Neural cell (in vitro differentiated cells): ENCODE data around the gene GPR17. TPM values are rescaled to one million over a fixed set of nuclear protein-coding genes. Genes with fewer than 3 reads are reported as not detected.

ENCODE experiments used
- H2AFZ ChIP-seq: fragments of 200-600, 300-800 bp; sonication (generic), shearing (Covaris generic); 2 replicates; pipeline ENCODE4 v1.6.0; 2014; ENCODE audit warnings: low read depth, mild to moderate bottlenecking, antibody characterized with exemption, low read length, moderate library complexity
- H3F3A ChIP-seq: fragments of 200-600 bp; shearing (Covaris generic); 2 replicates; pipeline ENCODE4 v1.6.1; 2016; ENCODE audit warnings: mild to moderate bottlenecking, moderate library complexity, mixed read lengths, antibody characterized with exemption, low read length; ENCODE audit not compliant: insufficient read depth, poor library complexity, severe bottlenecking
- H3K27ac ChIP-seq: fragments of 200-600, 300-800 bp; sonication (generic), shearing (Covaris generic); 2 replicates; pipeline ENCODE4 v1.5.1; 2014; ENCODE audit warnings: mild to moderate bottlenecking, low read length, moderate library complexity
- H3K27me3 ChIP-seq: fragments of 300-800, 200-600 bp; sonication (generic), shearing (Covaris generic); 2 replicates; pipeline ENCODE4 v1.6.0; 2014; ENCODE audit warnings: mild to moderate bottlenecking, low read depth, low read length, moderate library complexity; ENCODE audit not compliant: insufficient read depth
- H3K36me3 ChIP-seq: fragments of 300-800, 200-600 bp; sonication (generic), shearing (Covaris generic); 2 replicates; pipeline ENCODE4 v1.5.1; 2014; ENCODE audit warnings: mild to moderate bottlenecking, antibody characterized with exemption, low read length, moderate library complexity; ENCODE audit not compliant: insufficient read depth
- H3K4me2 ChIP-seq: fragments of 300-800, 200-600 bp; sonication (generic), shearing (Covaris generic); 2 replicates; pipeline ENCODE4 v1.6.0; 2014; ENCODE audit warnings: mild to moderate bottlenecking, low read length
- H3K4me3 ChIP-seq: fragments of 300-800, 200-600 bp; sonication (generic), shearing (Covaris generic); 2 replicates; pipeline ENCODE4 v1.5.1; 2014; ENCODE audit warnings: mild to moderate bottlenecking, low read length, moderate library complexity
- H3K79me2 ChIP-seq: fragments of 200-600 bp; shearing (Covaris generic); replicated peaks from 2 replicates; pipeline ENCODE4 v1.6.0; 2014; ENCODE audit warnings: mild to moderate bottlenecking, low read length, moderate library complexity; ENCODE audit not compliant: insufficient read depth
- H3K9ac ChIP-seq: fragments of 300-800, 200-600 bp; sonication (generic), shearing (Covaris generic); 2 replicates; pipeline ENCODE4 v1.6.1; 2016; ENCODE audit warnings: mild to moderate bottlenecking, low read length, mixed read lengths
- H3K9me2 ChIP-seq: fragments of 200-600 bp; shearing (Covaris generic); 2 replicates; pipeline ENCODE4 v1.6.1; 2016; ENCODE audit warnings: mild to moderate bottlenecking, low read length, mixed read lengths; ENCODE audit not compliant: insufficient read depth
- H3K9me3 ChIP-seq: fragments of 200-600, 300-800 bp; sonication (generic), shearing (Covaris generic); 2 replicates; pipeline ENCODE4 v1.6.1; 2016; ENCODE audit warnings: mild to moderate bottlenecking, mixed run types, low read length, moderate library complexity, mixed read lengths
- H4K20me1 ChIP-seq: fragments of 200-600 bp; shearing (Covaris generic); 2 replicates; pipeline ENCODE4 v1.6.1; 2016; ENCODE audit warnings: mild to moderate bottlenecking, mixed run types; ENCODE audit not compliant: insufficient read depth
- CTCF ChIP-seq: fragments of 450-650 bp; IDR thresholded peaks from 2 replicates; pipeline ENCODE4 v1.5.1; 2014; ENCODE audit warnings: antibody characterized with exemption, mild to moderate bottlenecking, moderate library complexity; ENCODE audit not compliant: poor library complexity, severe bottlenecking
- EP300 ChIP-seq: fragments of 450-650 bp; conservative IDR thresholded peaks from 2 replicates; pipeline ENCODE4 v1.6.1; 2014; ENCODE audit warnings: antibody characterized with exemption, mild to moderate bottlenecking, moderate library complexity; ENCODE audit not compliant: poor library complexity, severe bottlenecking
- EZH2 ChIP-seq: fragments of 200-600, 300-800 bp; shearing (Covaris generic), sonication (generic); IDR thresholded peaks from 2 replicates; pipeline ENCODE4 v1.6.1; 2014; ENCODE audit warnings: antibody characterized with exemption, low read length, borderline replicate concordance, mild to moderate bottlenecking; ENCODE audit not compliant: insufficient read depth, poor library complexity, severe bottlenecking
- MXI1 ChIP-seq: fragments of 450-650 bp; conservative IDR thresholded peaks from 2 replicates; pipeline ENCODE4 v1.6.1; 2014; ENCODE audit warnings: antibody characterized with exemption, mild to moderate bottlenecking; ENCODE audit not compliant: poor library complexity, severe bottlenecking
- POLR2AphosphoS5 ChIP-seq: IDR thresholded peaks from 2 replicates; pipeline ENCODE4 v1.6.1; 2012
- RAD21 ChIP-seq: fragments of 450-650 bp; conservative IDR thresholded peaks from 2 replicates; pipeline ENCODE4 v1.6.1; 2014; ENCODE audit warnings: antibody characterized with exemption, mild to moderate bottlenecking, moderate library complexity
- REST ChIP-seq: IDR thresholded peaks from 2 replicates; pipeline ENCODE4 v1.6.1; 2012; ENCODE audit warnings: borderline replicate concordance
- SMC3 ChIP-seq: fragments of 450-650 bp; conservative IDR thresholded peaks from 2 replicates; pipeline ENCODE4 v1.6.1; 2014; ENCODE audit warnings: antibody characterized with exemption, mild to moderate bottlenecking, moderate library complexity; ENCODE audit not compliant: poor library complexity
- TAF1 ChIP-seq: IDR thresholded peaks from 2 replicates; pipeline ENCODE4 v1.6.1; 2012; ENCODE audit warnings: low read depth
- polyA plus RNA-seq: library from polyadenylated mRNA; depleted of rRNA; stranded (reverse); fragments of >200 nt; gene quantifications from 2 replicates; pipeline ENCODE4 v1.2.3, GENCODE V29; 2014

GPR17 gene
- polyA plus RNA-seq, 1 donor from 2014 or later: not detected

GRCh38 chr2:127669056-127669455, 23.1 kb downstream of the GPR17 start:
- H3K79me2 ChIP-seq: no peaks in the 10 kb centered on the region

GRCh38 chr2:127670055-127670956, 24.4 kb downstream of the GPR17 start:
- H2AFZ ChIP-seq: no peak overlapping the region
- H3K4me3 ChIP-seq: no peak overlapping the region
- H3K27ac ChIP-seq: no peak overlapping the region
- no peak for TF ChIP-seq CTCF
- no peak for TF ChIP-seq EZH2
- TF ChIP-seq POLR2AphosphoS5: no peak
- no peak for TF ChIP-seq REST
- TF ChIP-seq MXI1: no peak
- no peak for TF ChIP-seq TAF1
- TF ChIP-seq EP300: no peak
- TF ChIP-seq SMC3: no peak
- no peak for TF ChIP-seq RAD21
- H3K27me3 ChIP-seq: peaks cover 19% of the 10 kb centered on the region
- H3K9me2 ChIP-seq: no peaks in the 10 kb centered on the region
- H3K79me2 ChIP-seq: no peaks in the 10 kb centered on the region
- no peaks in the 10 kb centered on the region for H3F3A ChIP-seq
- no peak overlapping the region for H3K9ac ChIP-seq
- no peaks in the 10 kb centered on the region for H3K36me3 ChIP-seq
- no peaks in the 10 kb centered on the region for H3K9me3 ChIP-seq
- no peaks in the 10 kb centered on the region for H4K20me1 ChIP-seq
- no peak overlapping the region for H3K4me2 ChIP-seq

More at GRCh38 chr2:127669056-127669455, 23.1 kb downstream of the GPR17 start:
- Histone ChIP-seq H3F3A (no peaks in the 10 kb centered on the region), H3K4me3 (no peak overlapping the region), H2AFZ (no peak overlapping the region), H4K20me1 (no peaks in the 10 kb centered on the region), H3K4me2 (no peak overlapping the region), H3K9me2 (no peaks in the 10 kb centered on the region), H3K9ac (no peak overlapping the region), H3K9me3 (no peaks in the 10 kb centered on the region), H3K27me3 (peaks cover 20% of the 10 kb centered on the region), H3K36me3 (no peaks in the 10 kb centered on the region), H3K27ac (no peak overlapping the region)
- TF ChIP-seq REST (no peak), EP300 (no peak), RAD21 (no peak), TAF1 (no peak), SMC3 (no peak), EZH2 (no peak)
